GM12872 (cell line): Measurements from ENCODE around the gene HM13.
A peak's percentile ranks its signal among the peaks of the same experiment; 100 is the strongest.

Experiments used
- CTCF ChIP-seq: IDR thresholded peaks from 3 replicates; pipeline ENCODE4 v1.5.1; 2011; ENCODE audit warnings: low read depth, mild to moderate bottlenecking, low read length, moderate library complexity; ENCODE audit not compliant: insufficient read depth

Gene HM13

GRCh38 chr20:31494131-31494530 is 20.1 kb upstream of the HM13 start:
- TF ChIP-seq CTCF = no peak

- TF ChIP-seq CTCF = no peak
These were observed 17.4 kb upstream of the HM13 start for GRCh38 chr20:31496761-31497295.

- no peak for TF ChIP-seq CTCF
These were observed 16.3 kb upstream of the HM13 start for GRCh38 chr20:31497838-31498540.

- no peak for TF ChIP-seq CTCF
These were observed 13.7 kb upstream of the HM13 start for GRCh38 chr20:31500527-31500926.

- TF ChIP-seq CTCF = peak; percentile 84
These were observed 11.2 kb upstream of the HM13 start for GRCh38 chr20:31502884-31503673.

GRCh38 chr20:31505903-31506302 is 8.3 kb upstream of the HM13 start:
- no peak for TF ChIP-seq CTCF

- TF ChIP-seq CTCF = no peak
These were observed 5.6 kb upstream of the HM13 start for GRCh38 chr20:31508517-31509244.
